Measurements from ENCODE around the gene GPR160. TPM values are rescaled to one million over a fixed set of nuclear protein-coding genes. Genes with fewer than 3 reads are reported as not detected.

Gene GPR160
- total and polyA plus RNA-seq, 2 of the 13 experiments (the other 11 are each of a cell fraction or from before 2014, with no cell fraction given) = 12.1 to 23.2 TPM

DNA sequence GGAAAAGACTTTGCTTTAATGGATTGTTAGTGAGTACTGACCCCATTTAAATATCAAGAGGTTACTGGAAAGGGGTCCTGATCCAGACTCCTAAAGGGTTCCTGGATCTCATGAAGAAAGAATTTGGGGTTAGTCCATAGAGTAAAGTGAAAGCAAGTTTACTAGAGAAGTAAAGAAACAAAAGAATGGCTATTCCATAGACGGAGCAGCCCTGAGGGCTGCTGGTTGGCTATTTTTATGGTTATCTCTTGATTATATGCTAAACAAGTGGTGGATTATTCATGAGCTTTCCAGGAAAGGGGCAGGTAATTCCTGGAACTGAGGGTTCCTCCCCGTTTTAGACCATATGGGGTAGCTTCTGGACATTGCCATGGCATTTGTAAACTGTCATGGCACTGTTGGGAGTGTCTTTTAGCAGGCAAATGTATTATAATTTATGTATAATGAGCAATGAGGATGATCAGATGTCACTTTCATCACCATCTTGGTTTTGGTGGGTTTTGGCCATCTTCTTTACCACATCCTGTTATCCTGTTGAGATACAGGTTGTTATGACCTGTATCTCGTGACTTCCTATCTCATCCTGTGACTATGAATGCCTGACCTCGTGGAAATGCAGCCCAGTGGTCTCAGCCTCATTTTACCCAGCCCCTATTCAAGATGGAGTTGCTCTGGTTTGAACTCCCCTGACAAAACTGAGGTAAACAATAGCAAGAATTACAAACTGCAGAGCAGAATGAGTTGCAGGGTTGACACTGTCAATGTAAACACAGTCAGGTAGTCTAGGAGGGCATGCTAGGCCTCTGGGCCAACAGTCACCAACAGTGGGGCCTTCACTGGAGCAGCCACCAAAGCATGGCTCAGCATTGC, 10.3 kb upstream of the GPR160 start (continued):
- TF ChIP-seq, protein P1, sequence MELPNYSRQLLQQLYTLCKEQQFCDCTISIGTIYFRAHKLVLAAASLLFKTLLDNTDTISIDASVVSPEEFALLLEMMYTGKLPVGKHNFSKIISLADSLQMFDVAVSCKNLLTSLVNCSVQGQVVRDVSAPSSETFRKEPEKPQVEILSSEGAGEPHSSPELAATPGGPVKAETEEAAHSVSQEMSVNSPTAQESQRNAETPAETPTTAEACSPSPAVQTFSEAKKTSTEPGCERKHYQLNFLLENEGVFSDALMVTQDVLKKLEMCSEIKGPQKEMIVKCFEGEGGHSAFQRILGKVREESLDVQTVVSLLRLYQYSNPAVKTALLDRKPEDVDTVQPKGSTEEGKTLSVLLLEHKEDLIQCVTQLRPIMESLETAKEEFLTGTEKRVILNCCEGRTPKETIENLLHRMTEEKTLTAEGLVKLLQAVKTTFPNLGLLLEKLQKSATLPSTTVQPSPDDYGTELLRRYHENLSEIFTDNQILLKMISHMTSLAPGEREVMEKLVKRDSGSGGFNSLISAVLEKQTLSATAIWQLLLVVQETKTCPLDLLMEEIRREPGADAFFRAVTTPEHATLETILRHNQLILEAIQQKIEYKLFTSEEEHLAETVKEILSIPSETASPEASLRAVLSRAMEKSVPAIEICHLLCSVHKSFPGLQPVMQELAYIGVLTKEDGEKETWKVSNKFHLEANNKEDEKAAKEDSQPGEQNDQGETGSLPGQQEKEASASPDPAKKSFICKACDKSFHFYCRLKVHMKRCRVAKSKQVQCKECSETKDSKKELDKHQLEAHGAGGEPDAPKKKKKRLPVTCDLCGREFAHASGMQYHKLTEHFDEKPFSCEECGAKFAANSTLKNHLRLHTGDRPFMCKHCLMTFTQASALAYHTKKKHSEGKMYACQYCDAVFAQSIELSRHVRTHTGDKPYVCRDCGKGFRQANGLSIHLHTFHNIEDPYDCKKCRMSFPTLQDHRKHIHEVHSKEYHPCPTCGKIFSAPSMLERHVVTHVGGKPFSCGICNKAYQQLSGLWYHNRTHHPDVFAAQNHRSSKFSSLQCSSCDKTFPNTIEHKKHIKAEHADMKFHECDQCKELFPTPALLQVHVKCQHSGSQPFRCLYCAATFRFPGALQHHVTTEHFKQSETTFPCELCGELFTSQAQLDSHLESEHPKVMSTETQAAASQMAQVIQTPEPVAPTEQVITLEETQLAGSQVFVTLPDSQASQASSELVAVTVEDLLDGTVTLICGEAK (IDR thresholded peaks at IDR 0.05) = no peak
- TF ChIP-seq, protein P1 (CRISPR knock-in tag; IDR thresholded peaks at IDR 0.05) = 0 out of 2 replicates have a peak, but pooled peaks have one; percentile 16
- TF ChIP-seq, protein P2, sequence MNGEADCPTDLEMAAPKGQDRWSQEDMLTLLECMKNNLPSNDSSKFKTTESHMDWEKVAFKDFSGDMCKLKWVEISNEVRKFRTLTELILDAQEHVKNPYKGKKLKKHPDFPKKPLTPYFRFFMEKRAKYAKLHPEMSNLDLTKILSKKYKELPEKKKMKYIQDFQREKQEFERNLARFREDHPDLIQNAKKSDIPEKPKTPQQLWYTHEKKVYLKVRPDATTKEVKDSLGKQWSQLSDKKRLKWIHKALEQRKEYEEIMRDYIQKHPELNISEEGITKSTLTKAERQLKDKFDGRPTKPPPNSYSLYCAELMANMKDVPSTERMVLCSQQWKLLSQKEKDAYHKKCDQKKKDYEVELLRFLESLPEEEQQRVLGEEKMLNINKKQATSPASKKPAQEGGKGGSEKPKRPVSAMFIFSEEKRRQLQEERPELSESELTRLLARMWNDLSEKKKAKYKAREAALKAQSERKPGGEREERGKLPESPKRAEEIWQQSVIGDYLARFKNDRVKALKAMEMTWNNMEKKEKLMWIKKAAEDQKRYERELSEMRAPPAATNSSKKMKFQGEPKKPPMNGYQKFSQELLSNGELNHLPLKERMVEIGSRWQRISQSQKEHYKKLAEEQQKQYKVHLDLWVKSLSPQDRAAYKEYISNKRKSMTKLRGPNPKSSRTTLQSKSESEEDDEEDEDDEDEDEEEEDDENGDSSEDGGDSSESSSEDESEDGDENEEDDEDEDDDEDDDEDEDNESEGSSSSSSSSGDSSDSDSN (CRISPR knock-in tag; IDR thresholded peaks at IDR 0.05) = no peak
- no peak for TF ChIP-seq TCF7L2 (IDR thresholded peaks at IDR 0.05; ENCODE audit: low read depth, low read length)
- TF ChIP-seq, protein P3, sequence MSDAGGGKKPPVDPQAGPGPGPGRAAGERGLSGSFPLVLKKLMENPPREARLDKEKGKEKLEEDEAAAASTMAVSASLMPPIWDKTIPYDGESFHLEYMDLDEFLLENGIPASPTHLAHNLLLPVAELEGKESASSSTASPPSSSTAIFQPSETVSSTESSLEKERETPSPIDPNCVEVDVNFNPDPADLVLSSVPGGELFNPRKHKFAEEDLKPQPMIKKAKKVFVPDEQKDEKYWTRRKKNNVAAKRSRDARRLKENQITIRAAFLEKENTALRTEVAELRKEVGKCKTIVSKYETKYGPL (CRISPR knock-in tag; IDR thresholded peaks at IDR 0.05) = no peak
- TF ChIP-seq IKZF1 (IDR thresholded peaks at IDR 0.05) = no peak
- no peak for TF ChIP-seq SNAPC2 (CRISPR knock-in tag; IDR thresholded peaks at IDR 0.05)
- no peak for TF ChIP-seq HCFC1 (IDR thresholded peaks at IDR 0.05; ENCODE audit: low read depth, low read length)
- no peak for TF ChIP-seq ZNF678 (CRISPR knock-in tag; IDR thresholded peaks at IDR 0.05)
- TF ChIP-seq TSC22D2 (CRISPR knock-in tag; IDR thresholded peaks at IDR 0.05; ENCODE audit: borderline replicate concordance) = no peak
- no peak for TF ChIP-seq TOE1 (CRISPR knock-in tag; IDR thresholded peaks at IDR 0.05)
- TF ChIP-seq SATB2 (CRISPR knock-in tag; IDR thresholded peaks at IDR 0.05) = no peak
- no peak for TF ChIP-seq TAF15 (IDR thresholded peaks at IDR 0.05; ENCODE audit: low read depth, low read length, poor library complexity, severe bottlenecking)
- TF ChIP-seq, protein P4, sequence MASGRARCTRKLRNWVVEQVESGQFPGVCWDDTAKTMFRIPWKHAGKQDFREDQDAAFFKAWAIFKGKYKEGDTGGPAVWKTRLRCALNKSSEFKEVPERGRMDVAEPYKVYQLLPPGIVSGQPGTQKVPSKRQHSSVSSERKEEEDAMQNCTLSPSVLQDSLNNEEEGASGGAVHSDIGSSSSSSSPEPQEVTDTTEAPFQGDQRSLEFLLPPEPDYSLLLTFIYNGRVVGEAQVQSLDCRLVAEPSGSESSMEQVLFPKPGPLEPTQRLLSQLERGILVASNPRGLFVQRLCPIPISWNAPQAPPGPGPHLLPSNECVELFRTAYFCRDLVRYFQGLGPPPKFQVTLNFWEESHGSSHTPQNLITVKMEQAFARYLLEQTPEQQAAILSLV (CRISPR knock-in tag; IDR thresholded peaks at IDR 0.05; ENCODE audit: borderline replicate concordance) = no peak
- no peak for TF ChIP-seq MYC (CRISPR knock-in tag; IDR thresholded peaks at IDR 0.05; ENCODE audit: borderline replicate concordance)
